HPDE6-E6E7 (cell line): ENCODE results near the gene SAXO1.
"Not testable (repeated sequence)": the region's sequence is repeated elsewhere in the genome, so short reads cannot be mapped to it uniquely, and the experiment has no call there.

Experiments
- DNase-seq: peaks from one replicate; pipeline ENCODE4 v3.0.0; 2011; ENCODE audit warnings: missing footprints; ENCODE audit errors: extremely low spot score

The SAXO1 gene

GRCh38 chr9:18971404-18971803 is 61.6 kb downstream of the SAXO1 start:
- no peak for DNase-seq

GRCh38 chr9:18970393-18970792 is 62.6 kb downstream of the SAXO1 start:
- no peak for DNase-seq

GRCh38 chr9:18969128-18969527 is 63.9 kb downstream of the SAXO1 start:
- DNase-seq: no peak

- no peak for DNase-seq
Measured at GRCh38 chr9:18955626-18956025, 77.4 kb downstream of the SAXO1 start.

- DNase-seq: no peak
Measured at GRCh38 chr9:18951936-18952335, 81.1 kb downstream of the SAXO1 start.

- DNase-seq: no peak
Measured at GRCh38 chr9:18947892-18948339, 85.1 kb downstream of the SAXO1 start.

GRCh38 chr9:18942801-18943200 is 90.2 kb downstream of the SAXO1 start:
- DNase-seq: no peak

- DNase-seq: no peak
Measured at GRCh38 chr9:18941060-18941740, 91.8 kb downstream of the SAXO1 start.

- DNase-seq: no peak
Measured at GRCh38 chr9:18939943-18940342, 93.1 kb downstream of the SAXO1 start.

- DNase-seq: no peak
Measured at GRCh38 chr9:18936094-18936871, 96.7 kb downstream of the SAXO1 start.

- no peak for DNase-seq
Measured at GRCh38 chr9:18935541-18935940, 97.5 kb downstream of the SAXO1 start.

GRCh38 chr9:18930611-18931010 is 102.4 kb downstream of the SAXO1 start:
- DNase-seq: not testable (repeated sequence)

- no peak for DNase-seq
Measured at GRCh38 chr9:18928711-18929110, 104.3 kb downstream of the SAXO1 start.

GRCh38 chr9:18926513-18926912 is 106.5 kb downstream of the SAXO1 start:
- no peak for DNase-seq

- DNase-seq: no peak
Measured at GRCh38 chr9:18925880-18926279, 107.1 kb downstream of the SAXO1 start.

GRCh38 chr9:18923671-18924430 is 109.2 kb downstream of the SAXO1 start:
- no peak for DNase-seq

- DNase-seq: no peak
Measured at GRCh38 chr9:18923167-18923566, 109.8 kb downstream of the SAXO1 start.

GRCh38 chr9:18922161-18922885 is 110.7 kb downstream of the SAXO1 start:
- no peak for DNase-seq

GRCh38 chr9:18921366-18922075 is 111.5 kb downstream of the SAXO1 start:
- DNase-seq: no peak

- DNase-seq: no peak
Measured at GRCh38 chr9:18920141-18921084, 112.6 kb downstream of the SAXO1 start.
